ENCODE data around the gene GALNT10.

GALNT10 gene

GRCh38 chr5:154236536-154237375 is 46.2 kb downstream of the GALNT10 start:
- DNase-seq (ENCODE audit: low read depth), result no peak

DNA sequence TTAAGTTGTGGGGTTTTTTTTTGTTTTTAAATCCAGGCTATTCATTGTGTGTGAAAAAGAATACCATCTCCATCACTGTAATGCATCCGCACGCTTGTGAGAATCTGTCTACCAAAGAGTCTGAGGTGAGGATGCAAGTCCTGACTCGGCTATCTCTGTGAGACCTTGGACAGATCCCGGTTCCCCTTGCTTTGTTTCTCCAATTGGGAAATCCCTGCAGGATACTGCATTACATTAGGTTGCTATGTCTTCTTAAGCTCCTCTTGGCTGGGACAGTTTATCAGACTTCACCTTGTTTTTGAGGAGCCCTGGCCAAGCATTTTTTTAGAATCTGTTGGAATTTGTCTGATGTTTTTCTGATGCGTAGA is 46.8 kb downstream of the GALNT10 start:
- no peak for DNase-seq (ENCODE audit: low read depth)

DNA sequence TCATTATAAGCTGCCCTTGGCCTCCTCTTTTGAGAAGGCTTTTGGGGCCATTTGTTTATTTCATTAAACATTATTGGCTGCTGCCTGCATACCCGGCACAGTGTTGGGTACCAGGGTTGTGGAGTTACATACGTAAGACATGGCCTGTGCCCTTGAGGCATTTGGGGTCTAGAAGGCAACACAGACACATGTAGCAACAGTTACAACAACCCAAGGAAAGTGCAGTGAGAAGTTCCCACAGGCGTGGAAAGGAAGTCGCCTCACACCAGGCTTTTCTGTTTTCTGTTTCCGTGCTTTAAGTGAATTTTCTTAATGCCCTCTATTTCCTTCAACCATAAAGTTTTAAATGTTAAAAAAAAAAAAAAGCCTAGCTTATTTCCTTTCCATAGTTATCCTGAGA is 47.4 kb downstream of the GALNT10 start:
- no peak for DNase-seq (ENCODE audit: low read depth)

DNA sequence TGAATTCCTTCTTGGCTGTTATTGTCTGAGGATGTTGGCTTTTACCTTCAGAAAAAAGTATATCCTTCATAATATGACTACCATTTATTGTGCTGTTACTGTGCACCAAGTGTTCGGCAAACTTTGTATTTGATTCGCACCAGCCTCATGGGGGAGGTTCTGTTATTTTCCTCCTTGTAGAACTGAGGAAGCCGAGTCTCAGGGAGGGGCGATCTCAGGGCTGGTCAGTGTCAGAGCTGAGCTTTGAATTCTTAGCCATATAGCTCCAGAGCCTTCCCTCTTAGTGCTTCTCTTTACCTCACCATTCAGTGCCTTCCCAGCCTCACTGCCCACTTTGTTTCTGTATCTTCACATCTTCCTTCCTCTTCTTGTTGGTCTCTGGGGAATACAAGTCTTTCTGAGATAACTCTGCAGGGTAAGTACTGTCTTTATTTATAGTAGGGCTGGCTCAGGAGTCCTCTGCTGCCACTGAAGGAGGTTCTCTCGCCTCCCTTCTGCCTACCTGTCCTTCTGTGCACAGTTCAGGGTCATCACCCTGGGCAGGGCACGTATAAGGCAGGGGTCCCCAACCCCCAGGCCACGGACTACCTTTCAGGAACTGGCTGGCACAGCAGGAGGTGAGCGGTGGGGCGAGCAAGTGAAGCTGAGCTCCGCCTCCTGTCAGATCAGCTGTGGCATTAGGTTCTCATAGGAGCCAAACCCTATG is 48.4 kb downstream of the GALNT10 start:
- DNase-seq (ENCODE audit: low read depth), result no peak

GRCh38 chr5:154240595-154240994 is 50.1 kb downstream of the GALNT10 start:
- DNase-seq (ENCODE audit: low read depth), result no peak

- no peak for DNase-seq (ENCODE audit: low read depth)
These were observed 50.5 kb downstream of the GALNT10 start for GRCh38 chr5:154241021-154241420.

DNA sequence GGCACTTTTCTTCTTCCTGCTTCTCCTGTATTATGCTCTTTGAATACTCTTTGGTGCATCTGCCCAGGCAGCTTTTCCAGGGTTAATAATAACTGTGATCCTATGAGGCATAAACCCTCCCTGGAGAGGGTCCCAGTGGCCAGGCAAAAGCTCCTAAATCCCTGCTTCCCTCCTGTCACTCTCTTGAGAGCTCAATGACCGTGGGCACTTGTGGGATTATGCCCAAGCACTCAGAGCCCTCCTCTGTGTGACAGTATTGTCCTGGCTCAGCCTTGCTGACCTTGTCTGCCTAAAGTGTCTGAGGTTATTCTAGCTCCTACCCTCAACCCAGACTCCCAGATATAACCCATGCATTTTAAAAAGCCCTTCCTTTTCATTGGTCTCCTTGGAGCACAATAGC is 51.9 kb downstream of the GALNT10 start:
- no peak for DNase-seq (ENCODE audit: low read depth)

GRCh38 chr5:154242964-154243376 is 52.4 kb downstream of the GALNT10 start:
- DNase-seq (ENCODE audit: low read depth), result no peak

GRCh38 chr5:154243736-154244135 is 53.2 kb downstream of the GALNT10 start:
- no peak for DNase-seq (ENCODE audit: low read depth)

- DNase-seq (ENCODE audit: low read depth), result no peak
These were observed 53.9 kb downstream of the GALNT10 start for GRCh38 chr5:154244476-154244875.

GRCh38 chr5:154248691-154249090 is 58.2 kb downstream of the GALNT10 start:
- no peak for DNase-seq (ENCODE audit: low read depth)

DNA sequence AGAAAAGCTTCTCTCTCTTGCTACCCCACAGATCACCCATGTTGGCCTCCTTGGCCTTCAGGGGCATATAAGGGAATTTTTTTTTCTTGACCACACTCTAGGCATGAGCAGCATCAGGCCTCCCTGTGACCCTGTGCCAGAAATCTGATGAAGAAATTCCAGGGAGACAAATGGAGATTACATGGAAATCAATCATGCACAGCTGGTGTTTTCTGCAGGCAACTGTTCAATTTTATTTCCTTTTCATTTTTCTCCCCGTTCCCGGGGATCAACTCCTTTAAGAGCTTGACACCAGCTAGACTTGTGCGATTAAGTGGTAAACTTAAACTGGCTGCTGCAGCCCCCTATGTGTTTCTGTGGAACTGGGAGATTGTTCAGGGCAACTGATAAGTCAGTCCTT is 59.3 kb downstream of the GALNT10 start:
- no peak for DNase-seq (ENCODE audit: low read depth)

- no peak for DNase-seq (ENCODE audit: low read depth)
These were observed 61.0 kb downstream of the GALNT10 start for GRCh38 chr5:154251529-154251928.

GRCh38 chr5:154253807-154254206 is 63.3 kb downstream of the GALNT10 start:
- DNase-seq (ENCODE audit: low read depth), result no peak

GRCh38 chr5:154254896-154255295 is 64.4 kb downstream of the GALNT10 start:
- no peak for DNase-seq (ENCODE audit: low read depth)

- no peak for DNase-seq (ENCODE audit: low read depth)
These were observed 66.5 kb downstream of the GALNT10 start for GRCh38 chr5:154257046-154257445.

DNA sequence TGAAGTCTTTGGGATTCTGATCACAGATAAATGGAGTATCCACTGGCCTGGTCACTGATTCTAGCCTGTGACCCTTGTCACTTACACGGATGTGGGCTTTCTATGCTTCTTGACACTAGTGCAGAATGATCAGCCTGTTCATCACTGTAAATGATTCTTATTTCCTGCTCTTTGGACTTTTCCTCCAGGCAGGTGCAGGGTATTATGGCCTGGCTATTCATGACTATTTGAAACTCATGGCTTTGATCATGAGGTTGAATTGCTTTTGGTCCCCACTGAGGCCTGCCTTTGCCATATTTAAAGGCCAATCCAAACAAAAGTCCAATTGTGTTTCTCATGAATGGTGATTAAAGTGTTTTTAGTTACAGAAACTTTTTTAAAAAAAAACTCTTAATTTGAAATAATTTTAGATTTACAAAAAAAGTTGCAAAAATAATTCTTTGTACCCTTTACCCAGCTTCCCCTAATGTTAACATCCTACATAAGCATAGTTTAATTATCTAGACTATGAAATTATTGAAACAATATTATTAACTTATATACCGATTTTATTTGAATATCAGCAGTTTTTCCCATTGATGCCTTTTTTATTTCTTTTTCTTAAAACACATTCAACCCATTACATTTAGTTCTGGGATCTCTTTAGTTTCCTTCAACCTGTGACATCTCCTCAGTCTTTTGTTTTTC is 68.1 kb downstream of the GALNT10 start:
- DNase-seq (ENCODE audit: low read depth), result no peak

DNA sequence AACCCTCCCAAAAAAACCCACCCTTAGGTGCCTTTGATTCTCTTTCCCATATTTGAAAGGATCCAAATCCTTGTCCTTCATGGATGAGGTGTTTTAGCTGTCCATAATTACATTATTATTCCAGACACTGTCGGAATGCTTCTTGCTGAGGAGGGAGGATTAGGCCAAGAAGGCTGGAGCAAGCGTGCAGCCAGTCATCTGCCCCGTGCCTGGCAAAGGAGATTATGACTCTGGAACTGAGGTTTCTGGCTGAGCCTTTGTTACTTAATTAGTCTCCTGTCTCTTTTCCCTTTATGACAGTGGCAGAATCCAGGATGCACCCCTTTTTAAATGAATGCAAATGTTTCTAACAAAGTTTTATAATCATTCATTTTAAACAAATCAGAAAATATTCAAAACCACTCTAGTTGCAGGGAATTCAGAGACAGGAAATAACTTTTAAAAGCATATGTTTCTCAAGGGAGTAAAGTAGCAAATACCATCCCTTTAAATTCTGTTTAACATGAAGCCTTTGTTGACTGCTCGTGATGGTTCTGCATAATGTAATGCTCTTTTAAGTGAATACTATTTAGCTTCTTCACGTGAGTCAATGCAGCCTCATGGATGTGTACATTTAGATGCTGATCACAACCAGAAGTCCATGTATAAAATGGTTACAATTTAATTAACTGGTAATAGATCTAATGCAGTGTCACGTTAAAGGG is 69.8 kb downstream of the GALNT10 start:
- no peak for DNase-seq (ENCODE audit: low read depth)

DNA sequence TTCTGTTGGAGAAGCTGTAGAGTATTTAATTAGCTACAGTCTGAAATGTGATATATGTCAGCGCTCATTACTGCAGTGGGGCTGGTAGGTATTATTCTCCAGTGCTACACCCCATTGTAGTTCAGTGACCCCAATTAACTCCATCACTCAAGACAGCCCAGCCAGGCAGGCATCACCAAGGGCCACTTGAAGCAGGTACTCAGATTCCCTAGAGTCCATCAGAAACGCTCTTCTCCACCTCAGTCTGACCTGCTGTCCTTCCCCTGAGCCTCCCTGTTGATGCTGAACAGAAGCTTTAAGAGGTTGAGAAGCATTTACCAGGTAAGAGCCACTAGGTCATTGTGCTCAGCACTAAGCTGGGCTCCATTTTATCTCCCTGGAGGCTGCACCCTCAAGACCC is 71.8 kb downstream of the GALNT10 start:
- DNase-seq (ENCODE audit: low read depth), result no peak

- DNase-seq (ENCODE audit: low read depth), result no peak
These were observed 74.1 kb downstream of the GALNT10 start for GRCh38 chr5:154264549-154265196.

DNA sequence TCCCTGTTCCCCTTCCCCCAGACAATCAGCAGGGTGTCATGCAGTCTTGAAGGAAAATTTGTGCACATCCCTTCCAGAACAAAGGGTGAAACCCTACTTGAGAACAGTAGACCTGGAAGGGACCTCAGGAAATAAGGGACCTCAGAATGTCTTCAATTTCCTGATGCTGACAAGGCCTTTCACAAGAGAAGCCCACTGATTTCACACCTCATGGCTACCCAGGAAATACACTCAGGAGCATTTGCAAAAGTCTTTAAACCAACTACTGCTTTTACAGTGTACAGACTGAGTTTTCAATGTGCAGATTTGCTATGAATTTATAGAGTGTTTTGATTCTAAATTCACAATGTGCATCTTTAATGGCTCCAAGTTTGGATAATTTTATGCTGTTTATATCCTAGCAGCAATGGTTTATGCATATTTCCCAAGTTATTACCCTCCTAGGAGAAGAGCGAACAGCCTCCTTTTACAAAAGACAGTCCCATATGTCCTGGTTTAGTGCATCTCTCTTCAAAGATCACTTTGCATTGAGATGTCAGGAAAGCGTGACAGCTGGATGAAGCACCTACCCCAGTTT is 74.8 kb downstream of the GALNT10 start:
- no peak for DNase-seq (ENCODE audit: low read depth)

All from stimulated activated CD8-positive, alpha-beta memory T cell treated with anti-CD3 and anti-CD28 coated beads, Interleukin-12 subunit alpha, Interleukin-12 subunit beta, amount 100 ng/mL, for 1 hour (primary cell).